Vagina (tissue), 2 donors: Measurements from ENCODE around the gene DSTYK. TPM values are rescaled to one million over a fixed set of nuclear protein-coding genes. Genes with fewer than 3 reads are reported as not detected.

Experiments
- DNase-seq, 2 donors: peaks; one replicate each; pipeline ENCODE4 v3.0.0-alpha.2; 2017; ENCODE audit errors: extremely low spot score in 2 of 2
- H3K27ac ChIP-seq: fragments of 200-600 bp; sonication (generic); one replicate; pipeline ENCODE4 v1.5.1; 2019
- H3K27me3 ChIP-seq: fragments of 200-600 bp; sonication (generic); one replicate; pipeline ENCODE4 v1.5.1; 2019
- H3K36me3 ChIP-seq, 2 donors: fragments of 200-600 bp; sonication (generic); one replicate each; pipeline ENCODE4 v1.5.1; 2017 to 2019
- H3K4me1 ChIP-seq: fragments of 200-600 bp; sonication (generic); one replicate; pipeline ENCODE4 v1.5.1; 2019
- H3K4me3 ChIP-seq, 2 donors: fragments of 200-600 bp; sonication (generic); 1 replicate in 1 of 2; 2 replicates in 1 of 2; pipeline ENCODE4 v1.5.1; 2016 to 2019
- H3K9me3 ChIP-seq: fragments of 200-600 bp; sonication (generic); one replicate; pipeline ENCODE4 v1.5.1; 2019
- POLR2A ChIP-seq, 2 donors: fragments of 450-650 bp; IDR thresholded peaks; one replicate each; pipeline ENCODE4 v1.6.1; 2017; ENCODE audit warnings: antibody characterized with exemption in 2 of 2, mild to moderate bottlenecking in 2 of 2, moderate library complexity in 2 of 2
- POLR2AphosphoS5 ChIP-seq, 2 donors: sonication (generic); formaldehyde crosslinking; IDR thresholded peaks; one replicate each; pipeline ENCODE4 v1.9.0; 2017; ENCODE audit warnings: antibody characterized with exemption in 2 of 2, mild to moderate bottlenecking in 2 of 2, low read depth in 1 of 2; ENCODE audit not compliant: insufficient read depth in 1 of 2
- intact Hi-C: fragments of 100-400 bp; cut with DNase I; formaldehyde crosslinking; loops from one replicate; pipeline ENCODE4 v1.15.1; 2023
- total RNA-seq: library from RNA; depleted of rRNA; stranded (reverse); fragments of >200 nt; gene quantifications from one replicate; pipeline ENCODE4 v1.2.3, GENCODE V29; 2016
- TF ChIP-seq, protein P1 (sequence below), 3 experiments: fragments of 450-650 bp in 2 of 3; fragments of 200-600 bp in 1 of 3; sonication (generic) in 1 of 3; IDR thresholded peaks; one replicate each; pipeline ENCODE4 v1.5.1; 2017 to 2019; ENCODE audit warnings: antibody characterized with exemption in 3 of 3, mild to moderate bottlenecking in 2 of 3, moderate library complexity in 2 of 3

The DSTYK gene
- total RNA-seq, 1 donor from 2014 or later, result 12.0 TPM

DNA sequence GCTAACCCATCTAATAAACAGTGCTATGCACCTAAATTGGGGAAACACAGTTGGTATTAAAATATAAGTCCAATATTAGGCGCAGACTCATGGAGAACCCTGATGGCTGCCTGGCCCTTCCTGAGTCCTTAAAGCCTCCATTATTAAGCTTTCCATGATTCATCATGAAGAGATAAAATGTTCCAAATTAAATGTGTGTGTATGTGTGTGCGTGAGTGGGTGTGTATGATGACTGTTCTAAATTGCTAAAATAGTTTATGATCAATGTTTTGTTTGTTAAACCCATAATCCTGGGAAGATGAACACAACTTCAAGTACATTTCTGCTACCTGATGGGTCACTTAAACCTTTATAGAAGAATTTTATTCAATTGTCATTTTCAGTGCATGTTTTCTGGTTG lies 83.5 kb downstream of the DSTYK start:
- DNase-seq, result no peak
- Histone ChIP-seq H3K9me3 (no peaks in the 10 kb centered on the region), H3K4me3 (no peak overlapping the region), H3K27me3 (no peaks in the 10 kb centered on the region), H3K36me3 (no peaks in the 10 kb centered on the region), H3K27ac (no peak overlapping the region), H3K4me1 (peaks cover under 1% of the 10 kb centered on the region)
- no peak for TF ChIP-seq POLR2AphosphoS5 (IDR thresholded peaks at IDR 0.05; ENCODE audit: insufficient read depth in 1 of 2, low read depth in 1 of 2)
- intact Hi-C loops, result no loop called here

DNA sequence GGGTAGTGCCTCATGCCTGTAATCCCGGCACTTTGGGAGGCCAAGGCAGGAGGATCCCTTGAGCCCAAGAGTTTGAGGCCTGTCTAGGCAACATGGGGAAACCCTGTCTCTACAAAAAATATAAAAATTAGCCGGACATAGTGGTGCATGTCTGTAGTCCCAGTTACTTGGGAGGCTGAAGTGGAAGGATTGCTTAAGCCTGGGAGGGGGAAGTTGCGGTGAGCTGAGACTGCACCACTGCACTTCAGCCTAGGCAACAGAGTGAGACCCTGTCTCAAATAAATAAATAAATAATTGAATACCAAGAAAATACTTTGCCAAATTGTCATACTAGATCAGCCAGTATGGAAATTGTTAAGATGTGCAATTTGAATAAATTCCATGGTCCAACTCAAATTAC lies 83.9 kb downstream of the DSTYK start:
- Histone ChIP-seq H3K4me1 (peaks cover 4% of the 10 kb centered on the region), H3K9me3 (no peaks in the 10 kb centered on the region), H3K27ac (no peak overlapping the region), H3K27me3 (no peaks in the 10 kb centered on the region), H3K4me3 (no peak overlapping the region), H3K36me3 (no peaks in the 10 kb centered on the region)
- DNase-seq, result no peak
- intact Hi-C loops, result no loop called here
- TF ChIP-seq POLR2AphosphoS5 (IDR thresholded peaks at IDR 0.05; ENCODE audit: insufficient read depth in 1 of 2, low read depth in 1 of 2), result no peak
- TF ChIP-seq, protein P1, sequence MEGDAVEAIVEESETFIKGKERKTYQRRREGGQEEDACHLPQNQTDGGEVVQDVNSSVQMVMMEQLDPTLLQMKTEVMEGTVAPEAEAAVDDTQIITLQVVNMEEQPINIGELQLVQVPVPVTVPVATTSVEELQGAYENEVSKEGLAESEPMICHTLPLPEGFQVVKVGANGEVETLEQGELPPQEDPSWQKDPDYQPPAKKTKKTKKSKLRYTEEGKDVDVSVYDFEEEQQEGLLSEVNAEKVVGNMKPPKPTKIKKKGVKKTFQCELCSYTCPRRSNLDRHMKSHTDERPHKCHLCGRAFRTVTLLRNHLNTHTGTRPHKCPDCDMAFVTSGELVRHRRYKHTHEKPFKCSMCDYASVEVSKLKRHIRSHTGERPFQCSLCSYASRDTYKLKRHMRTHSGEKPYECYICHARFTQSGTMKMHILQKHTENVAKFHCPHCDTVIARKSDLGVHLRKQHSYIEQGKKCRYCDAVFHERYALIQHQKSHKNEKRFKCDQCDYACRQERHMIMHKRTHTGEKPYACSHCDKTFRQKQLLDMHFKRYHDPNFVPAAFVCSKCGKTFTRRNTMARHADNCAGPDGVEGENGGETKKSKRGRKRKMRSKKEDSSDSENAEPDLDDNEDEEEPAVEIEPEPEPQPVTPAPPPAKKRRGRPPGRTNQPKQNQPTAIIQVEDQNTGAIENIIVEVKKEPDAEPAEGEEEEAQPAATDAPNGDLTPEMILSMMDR (IDR thresholded peaks at IDR 0.05), result no peak
- TF ChIP-seq POLR2A (IDR thresholded peaks at IDR 0.05), result no peak

DNA sequence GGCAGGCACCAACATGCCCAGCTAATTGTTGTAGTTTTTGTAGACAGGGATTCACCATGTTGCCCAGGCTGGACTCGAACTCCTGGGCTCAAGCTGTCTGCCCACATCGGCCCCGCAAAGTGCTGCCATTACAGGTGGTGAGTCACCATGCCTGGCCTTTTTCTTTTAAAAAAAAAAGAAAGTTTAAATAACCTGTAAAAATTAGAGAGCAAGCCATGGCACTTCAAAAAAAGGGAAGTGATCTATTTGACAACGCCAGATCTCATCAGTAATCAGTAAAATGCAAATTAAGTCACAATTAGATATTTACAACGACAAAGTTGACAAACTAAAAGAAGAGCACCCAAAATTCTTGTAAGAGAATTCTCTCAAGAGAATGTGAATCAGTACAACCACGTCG lies 86.8 kb downstream of the DSTYK start:
- Histone ChIP-seq H3K27ac (no peak overlapping the region), H3K27me3 (no peaks in the 10 kb centered on the region), H3K4me1 (peaks cover 22% of the 10 kb centered on the region), H3K9me3 (no peaks in the 10 kb centered on the region), H3K4me3 (no peak overlapping the region), H3K36me3 (no peaks in the 10 kb centered on the region)
- intact Hi-C loops, result no loop called here
- no peak for DNase-seq
- TF ChIP-seq POLR2AphosphoS5 (IDR thresholded peaks at IDR 0.05; ENCODE audit: insufficient read depth in 1 of 2, low read depth in 1 of 2) (no peak), POLR2A (IDR thresholded peaks at IDR 0.05) (no peak)
- TF ChIP-seq, protein P1 (IDR thresholded peaks at IDR 0.05), result no peak

DNA sequence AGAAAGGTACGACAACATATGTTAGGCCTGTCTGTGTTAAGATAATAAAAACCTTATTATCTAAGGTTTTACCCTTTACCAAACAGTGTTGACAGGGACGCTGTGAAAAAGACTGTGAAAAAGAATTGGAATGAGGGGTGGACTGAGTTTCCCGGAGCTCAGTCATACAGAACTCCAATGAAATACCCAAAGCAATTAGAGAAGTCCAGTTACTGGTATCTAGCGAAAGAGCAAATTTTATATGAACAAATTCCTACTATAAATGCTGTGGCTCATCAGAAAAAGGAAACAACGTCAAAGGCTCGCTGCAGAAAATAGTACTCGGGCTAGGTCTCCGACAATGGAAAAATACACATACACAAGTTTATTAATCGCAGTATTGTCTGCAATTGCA lies 89.0 kb downstream of the DSTYK start:
- H3K4me1 ChIP-seq, result peaks cover 40% of the 10 kb centered on the region
- H3K27me3 ChIP-seq, result no peaks in the 10 kb centered on the region
- H3K36me3 ChIP-seq, result no peaks in the 10 kb centered on the region
- peak overlapping the region; percentile 70 to 97 for H3K4me3 ChIP-seq
- TF ChIP-seq, protein P1 (IDR thresholded peaks at IDR 0.05), result no peak
- TF ChIP-seq POLR2AphosphoS5 (IDR thresholded peaks at IDR 0.05; ENCODE audit: insufficient read depth in 1 of 2, low read depth in 1 of 2) (no peak), POLR2A (IDR thresholded peaks at IDR 0.05) (no peak)
- peak overlapping the region; percentile 86 for H3K27ac ChIP-seq
- intact Hi-C loops, result no loop called here
- DNase-seq, result no peak
- no peaks in the 10 kb centered on the region for H3K9me3 ChIP-seq

DNA sequence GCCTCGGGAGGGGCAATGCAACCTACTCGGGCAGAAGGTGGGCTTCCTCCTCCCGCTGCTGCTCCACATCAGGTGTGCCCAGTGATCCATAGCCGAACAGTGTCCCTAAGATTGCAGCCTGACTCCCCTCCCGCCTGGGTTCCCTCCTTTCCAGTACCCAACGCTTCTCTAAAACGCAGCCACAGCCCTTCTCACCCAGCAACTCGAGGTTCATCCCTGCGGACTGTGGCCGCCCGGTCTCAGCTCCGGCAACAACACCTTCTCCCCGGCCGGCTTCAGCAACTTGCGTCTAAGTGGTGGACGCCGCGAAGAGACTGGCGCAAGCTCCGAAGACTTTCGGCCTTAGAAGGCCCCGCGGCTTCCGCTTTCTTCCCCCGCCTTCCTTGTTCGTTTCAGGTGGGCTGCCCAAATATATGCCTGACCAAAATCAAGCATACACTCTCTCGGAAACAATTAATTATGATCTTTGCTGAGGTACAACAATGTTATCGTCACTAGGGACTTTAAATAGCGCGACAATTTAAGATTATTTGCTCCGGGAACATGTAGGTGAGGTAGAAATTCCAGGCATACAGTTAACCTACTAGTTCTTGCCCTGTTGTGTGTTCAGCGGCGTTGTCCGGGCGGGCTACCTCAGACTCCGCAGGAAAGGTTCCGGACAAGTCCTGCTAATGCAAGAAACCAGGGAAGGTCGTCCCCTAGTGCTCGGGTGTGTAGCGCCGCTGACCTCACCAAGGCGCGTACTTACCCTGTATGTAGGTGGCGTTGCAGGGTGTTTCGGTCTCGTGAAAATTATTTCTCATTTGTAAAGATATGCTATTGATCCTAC lies 89.6 kb downstream of the DSTYK start, which contains the start of gene RBBP5:
Gene RBBP5 (minus strand): TSS at position 319 of the 829 bp plus-strand sequence. CDS start 105 bp downstream, at position 214.
- no peaks in the 10 kb centered on the region for H3K9me3 ChIP-seq
- no peaks in the 10 kb centered on the region for H3K36me3 ChIP-seq
- intact Hi-C loops, result no loop called here
- H3K27ac ChIP-seq, result peak within 1 kb of the TSS; percentile 86
- TF ChIP-seq, protein P1 (IDR thresholded peaks at IDR 0.05), result peak in 2 of 3 experiments; percentile 33 to 47
- TF ChIP-seq POLR2AphosphoS5 (IDR thresholded peaks at IDR 0.05; ENCODE audit: insufficient read depth in 1 of 2, low read depth in 1 of 2) (peak; percentile 92 to 93), POLR2A (IDR thresholded peaks at IDR 0.05) (peak in 1 of 2 donors; percentile 55)
- H3K4me3 ChIP-seq, result peak within 1 kb of the TSS; percentile 70 to 97
- no peaks in the 10 kb centered on the region for H3K27me3 ChIP-seq
- peak in 1 of 2 donors; percentile 96 for DNase-seq
- peaks cover 40% of the 10 kb centered on the region for H3K4me1 ChIP-seq
